GM19023 (cell line): ENCODE data around the gene ACSL3.
A peak's percentile ranks its signal among the peaks of the same experiment; 100 is the strongest.
"Not testable (repeated sequence)": the region's sequence is repeated elsewhere in the genome, so short reads cannot be mapped to it uniquely, and the experiment has no call there.

ENCODE experiments used
- ATAC-seq: cut with Tn5 transposase; IDR thresholded peaks from one replicate; pipeline ENCODE4 v1.9.1; 2021; ENCODE audit warnings: mild to moderate bottlenecking, moderate library complexity; ENCODE audit not compliant: unreplicated experiment

Gene ACSL3

GRCh38 chr2:222851956-222852617 is 8.7 kb upstream of the ACSL3 start:
- ATAC-seq: no peak

GRCh38 chr2:222854773-222855700 is 5.8 kb upstream of the ACSL3 start:
- no peak for ATAC-seq

GRCh38 chr2:222859786-222860612 is 837 bp upstream of the ACSL3 start:
- ATAC-seq: no peak

- ATAC-seq: peak; percentile 44
Measured at GRCh38 chr2:222861411-222862105, 722 bp downstream of the ACSL3 start.

GRCh38 chr2:222862106-222862908 is 1.5 kb downstream of the ACSL3 start:
- ATAC-seq: no peak

- no peak for ATAC-seq
Measured at GRCh38 chr2:222862909-222863544, 2.2 kb downstream of the ACSL3 start.

GRCh38 chr2:222864296-222864695 is 3.5 kb downstream of the ACSL3 start:
- ATAC-seq: no peak

- ATAC-seq: no peak
Measured at GRCh38 chr2:222865301-222865700, 4.5 kb downstream of the ACSL3 start.

- ATAC-seq: no peak
Measured at GRCh38 chr2:222866358-222866960, 5.6 kb downstream of the ACSL3 start.

GRCh38 chr2:222868560-222869251 is 7.9 kb downstream of the ACSL3 start:
- not testable (repeated sequence) for ATAC-seq

- no peak for ATAC-seq
Measured at GRCh38 chr2:222869252-222869560, 8.4 kb downstream of the ACSL3 start.

GRCh38 chr2:222871291-222871690 is 10.5 kb downstream of the ACSL3 start:
- no peak for ATAC-seq

GRCh38 chr2:222872551-222872950 is 11.7 kb downstream of the ACSL3 start:
- ATAC-seq: no peak

- ATAC-seq: no peak
Measured at GRCh38 chr2:222875482-222875881, 14.6 kb downstream of the ACSL3 start.

- ATAC-seq: no peak
Measured at GRCh38 chr2:222876947-222877346, 16.1 kb downstream of the ACSL3 start.

- ATAC-seq: no peak
Measured at GRCh38 chr2:222877556-222878300, 16.9 kb downstream of the ACSL3 start.

- ATAC-seq: no peak
Measured at GRCh38 chr2:222878301-222878876, 17.6 kb downstream of the ACSL3 start.
